ENCODE results near the gene TMX3.

DNA sequence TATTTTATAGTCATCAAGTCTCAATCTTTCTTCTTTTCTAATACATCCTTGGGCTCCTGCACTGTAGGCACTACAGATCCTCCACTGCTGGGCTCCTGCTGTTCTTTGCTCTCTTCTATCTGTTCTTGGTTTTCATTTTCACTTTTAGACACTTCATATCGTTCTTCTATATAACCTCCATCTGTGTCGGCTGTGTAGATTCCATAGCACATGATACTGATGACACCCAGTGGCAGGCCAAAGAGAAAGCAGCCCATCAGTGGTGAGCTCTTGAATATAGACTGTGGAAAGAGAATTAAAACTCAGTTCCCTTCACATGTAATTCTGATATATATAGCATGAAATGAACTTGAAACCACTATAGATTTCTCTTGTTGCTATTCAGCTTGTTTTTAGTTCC lies 38.0 kb downstream of the TMX3 start:
- no peak for TF ChIP-seq POLR2A (IDR thresholded peaks at IDR 0.05)
- no peak for TF ChIP-seq CTCF (IDR thresholded peaks at IDR 0.05)

Measured in testis (tissue), 2 donors.